ENCODE measurements around the gene RPS6KA3. TPM values are rescaled to one million over a fixed set of nuclear protein-coding genes. Genes with fewer than 3 reads are reported as not detected.
A peak's percentile ranks its signal among the peaks of the same experiment; 100 is the strongest.
"Not testable (repeated sequence)": the region's sequence is repeated elsewhere in the genome, so short reads cannot be mapped to it uniquely, and the experiment has no call there.

Gene RPS6KA3
- total and polyA plus RNA-seq, 9 of the 15 experiments (the other 6 are each of a cell fraction or from before 2014, with no cell fraction given) = 10.9 to 61.9 (median 37.4) TPM

DNA sequence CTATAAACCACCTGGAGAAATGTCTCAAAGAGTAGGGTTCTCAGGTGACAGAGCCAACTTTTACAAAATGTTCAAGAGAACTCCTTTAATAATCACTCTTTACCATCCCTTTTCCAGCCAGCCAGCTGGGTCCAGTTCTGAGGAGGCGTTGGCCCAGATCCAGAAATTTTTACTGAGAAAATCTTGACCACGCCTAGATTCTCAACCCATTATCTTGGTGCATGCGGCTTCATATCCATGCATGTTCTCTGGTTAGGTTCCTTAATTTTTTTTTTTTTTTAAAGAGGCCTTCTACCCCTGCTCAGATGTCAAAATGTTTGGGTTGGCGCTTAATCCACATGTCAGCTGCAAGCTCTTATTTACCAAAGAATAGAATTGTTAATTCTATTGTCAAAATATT lies 138.0 kb downstream of the RPS6KA3 start (continued):
- TF ChIP-seq CUX1 (CRISPR knock-in tag; IDR thresholded peaks at IDR 0.05) = no peak

GRCh38 chrX:20127440-20127839 lies 139.3 kb downstream of the RPS6KA3 start:
- intact Hi-C loops (cut with micrococcal nuclease); H2AFZ ChIP-seq (ENCODE audit: low read depth, low read length); H3K4me1 ChIP-seq (replicated peaks in 1 of 2; ENCODE audit: control insufficient read depth in 2 of 2, insufficient read depth in 2 of 2, low read length in 2 of 2); H3K4me2 ChIP-seq (ENCODE audit: insufficient read depth, low read length); H3K79me2 ChIP-seq (ENCODE audit: control insufficient read depth, insufficient read depth, low read length); H3K4me3 ChIP-seq; H3K9me3 ChIP-seq (replicated peaks; ENCODE audit: control insufficient read depth, insufficient read depth, low read depth, low read length); in situ Hi-C loops (cut with MboI); DNase-seq (ENCODE audit: extremely low read depth in 1 of 4, low spot score in 3 of 4); H3K27ac ChIP-seq (ENCODE audit: extremely low read depth, low read depth, low read length); H3K9ac ChIP-seq (ENCODE audit: insufficient read depth in 1 of 2, low read depth in 2 of 2, low read length in 2 of 2); H4K20me1 ChIP-seq (replicated peaks; ENCODE audit: control insufficient read depth, insufficient read depth, low read length); H3K27me3 ChIP-seq (ENCODE audit: control insufficient read depth in 2 of 2, insufficient read depth in 2 of 2, low read length in 2 of 2); POLR2A ChIA-PET; CTCF ChIA-PET (ENCODE audit: low intra/inter-chr PET ratio); H3K9me1 ChIP-seq (ENCODE audit: control insufficient read depth, insufficient read depth, low read length): not testable (repeated sequence)
- TF ChIP-seq CTCF (IDR thresholded peaks at IDR 0.05 in 2 of 3, conservative IDR thresholded peaks at IDR 0.05 in 1 of 3; ENCODE audit: insufficient read depth in 2 of 3, low read depth in 1 of 3, low read length in 3 of 3) = peak in 1 of 3 experiments; percentile 20; a peak in 1 of 6 replicates
- WGBS (ENCODE audit: insufficient coverage, low coverage, missing lambda C conversion rate) = 8% methylated on average over 3 of the region's 3 CpGs
- TSS peak; percentile 25 for BruUV-seq (replicated peaks)
- peaks cover 52% of the 10 kb centered on the region for H3K36me3 ChIP-seq (ENCODE audit: control insufficient read depth, insufficient read depth, low read length)
- peak; percentile 69 for ATAC-seq
- peak; percentile 94 for FAIRE-seq

DNA sequence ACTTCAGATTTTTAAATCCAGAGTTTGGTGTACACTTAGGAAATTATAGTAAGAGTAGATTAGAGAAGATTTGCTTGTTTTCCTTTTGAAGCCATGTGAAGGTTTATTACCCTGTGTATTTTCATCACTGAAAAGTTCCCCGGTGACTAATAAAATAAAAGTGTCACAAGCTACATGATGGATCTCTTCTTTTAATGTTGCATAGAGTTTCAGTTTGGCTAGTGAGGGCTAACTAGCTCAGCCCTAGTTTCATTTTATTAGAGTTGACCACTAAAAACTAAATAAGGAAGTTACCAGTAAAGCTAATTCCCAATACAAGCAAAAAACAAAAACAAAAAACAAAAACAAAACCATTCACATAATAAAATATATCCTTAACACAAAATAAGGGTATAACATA lies 139.9 kb downstream of the RPS6KA3 start:
- H3K79me2 ChIP-seq (ENCODE audit: control insufficient read depth, insufficient read depth, low read length); BruUV-seq (replicated peaks); in situ Hi-C loops (cut with MboI); H3K4me2 ChIP-seq (ENCODE audit: insufficient read depth, low read length); POLR2A ChIA-PET; H4K20me1 ChIP-seq (replicated peaks; ENCODE audit: control insufficient read depth, insufficient read depth, low read length); H3K9me1 ChIP-seq (ENCODE audit: control insufficient read depth, insufficient read depth, low read length); H3K9me3 ChIP-seq (replicated peaks; ENCODE audit: control insufficient read depth, insufficient read depth, low read depth, low read length); H3K27ac ChIP-seq (ENCODE audit: extremely low read depth, low read depth, low read length); intact Hi-C loops (cut with micrococcal nuclease); H2AFZ ChIP-seq (ENCODE audit: low read depth, low read length); H3K27me3 ChIP-seq (ENCODE audit: control insufficient read depth in 2 of 2, insufficient read depth in 2 of 2, low read length in 2 of 2); CTCF ChIA-PET (ENCODE audit: low intra/inter-chr PET ratio); H3K4me1 ChIP-seq (replicated peaks in 1 of 2; ENCODE audit: control insufficient read depth in 2 of 2, insufficient read depth in 2 of 2, low read length in 2 of 2); H3K4me3 ChIP-seq; H3K9ac ChIP-seq (ENCODE audit: insufficient read depth in 1 of 2, low read depth in 2 of 2, low read length in 2 of 2); ATAC-seq; DNase-seq (ENCODE audit: extremely low read depth in 1 of 4, low spot score in 3 of 4): not testable (repeated sequence)
- H3K36me3 ChIP-seq (ENCODE audit: control insufficient read depth, insufficient read depth, low read length) = peaks cover 46% of the 10 kb centered on the region
- no CpG with 5 or more reads among the region's 1 CpG for WGBS (ENCODE audit: insufficient coverage, low coverage, missing lambda C conversion rate)
- peak; percentile 58 for FAIRE-seq
